K562 (cell line): ENCODE results near the gene SLC5A2. TPM values are rescaled to one million over a fixed set of nuclear protein-coding genes. Genes with fewer than 3 reads are reported as not detected.

Experiments
- ATAC-seq: fragments of 200-7000 bp; cut with Tn5 transposase; 3 replicates; pipeline ENCODE4 v1.9.1; 2020; ENCODE audit warnings: moderate library complexity
- BruUV-seq: library from RNA; stranded (reverse); fragments of 400-500 nt; replicated peaks from 2 replicates; lab custom pipeline; 2021; lab: Mats Ljungman, UMichigan
- CTCF ChIA-PET: fragments of 300-600 bp; formaldehyde crosslinking; extraction: SDS; loops from one replicate; lab custom pipeline; 2021; ENCODE audit warnings: low intra/inter-chr PET ratio; lab: Yijun Ruan, JAX
- POLR2A ChIA-PET: fragments of 300-600, 350-650 bp; sonication (Branson Sonifier 250); formaldehyde crosslinking; extraction: SDS; loops from one replicate; lab custom pipeline; 2021; ENCODE audit warnings: antibody characterized with exemption, inconsistent platforms; lab: Yijun Ruan, JAX
- DNase-seq, 4 experiments: peaks; one replicate each; pipeline versions ENCODE4 v3.0.0 to v3.0.0-alpha.2; 2011 to 2018; ENCODE audit warnings: low spot score in 3 of 4, mixed read lengths in 3 of 4; ENCODE audit errors: extremely low read depth in 1 of 4
- FAIRE-seq: peaks from 2 replicates; lab custom pipeline; 2011; peaks lifted over from hg19 to GRCh38; lab: Jason Lieb, UNC
- H2AFZ ChIP-seq: 2 replicates; pipeline ENCODE4 v1.6.0; 2011; ENCODE audit warnings: low read depth, low read length, control low read depth, inconsistent platforms
- H3K27ac ChIP-seq: fragments of 200-600 bp; 3 replicates; pipeline ENCODE4 v1.8.0; 2011; ENCODE audit warnings: low read depth, mild to moderate bottlenecking, control low read depth, inconsistent platforms, low read length, moderate library complexity, mixed read lengths; ENCODE audit errors: extremely low read depth
- H3K27me3 ChIP-seq, 2 experiments: fragments of 300-600 bp in 1 of 2; 2 replicates in 1 of 2; 3 replicates in 1 of 2; pipeline versions ENCODE4 v1.6.0 to v1.8.0; 2011; ENCODE audit warnings: inconsistent platforms in 2 of 2, low read length in 2 of 2, mild to moderate bottlenecking in 1 of 2, mixed read lengths in 1 of 2, moderate library complexity in 1 of 2; ENCODE audit not compliant: control insufficient read depth in 2 of 2, insufficient read depth in 2 of 2
- H3K36me3 ChIP-seq: fragments of 300-600 bp; 3 replicates; pipeline ENCODE4 v1.8.0; 2011; ENCODE audit warnings: mild to moderate bottlenecking, low read length, inconsistent platforms; ENCODE audit not compliant: control insufficient read depth, insufficient read depth
- H3K4me1 ChIP-seq, 2 experiments: fragments of 200-600 bp in 1 of 2; replicated peaks in 1 of 2; 2 replicates in 1 of 2; 3 replicates in 1 of 2; pipeline versions ENCODE4 v1.5.1 to v1.8.0; 2011; ENCODE audit warnings: inconsistent platforms in 2 of 2, low read length in 2 of 2, mild to moderate bottlenecking in 1 of 2, mixed read lengths in 1 of 2, moderate library complexity in 1 of 2; ENCODE audit not compliant: control insufficient read depth in 2 of 2, insufficient read depth in 2 of 2
- H3K4me2 ChIP-seq: 2 replicates; pipeline ENCODE4 v1.6.1; 2011; ENCODE audit warnings: low read length, control low read depth, inconsistent platforms, mixed read lengths; ENCODE audit not compliant: insufficient read depth
- H3K4me3 ChIP-seq: fragments of 200-600 bp; sonication (generic), shearing (Covaris generic); 2 replicates; pipeline ENCODE4 v1.5.1; 2016; ENCODE audit warnings: control low read depth, inconsistent platforms
- H3K79me2 ChIP-seq: fragments of 200-600 bp; 3 replicates; pipeline ENCODE4 v1.8.0; 2011; ENCODE audit warnings: low read length, inconsistent platforms; ENCODE audit not compliant: control insufficient read depth, insufficient read depth
- H3K9ac ChIP-seq, 2 experiments: 2 replicates each; pipeline versions ENCODE4 v1.6.0 to v1.6.1; 2011; ENCODE audit warnings: low read depth in 2 of 2, low read length in 2 of 2, control low read depth in 1 of 2, inconsistent platforms in 1 of 2, mild to moderate bottlenecking in 1 of 2, mixed read lengths in 1 of 2; ENCODE audit not compliant: insufficient read depth in 1 of 2
- H3K9me1 ChIP-seq: one replicate; pipeline ENCODE4 v1.6.0; 2011; ENCODE audit warnings: inconsistent platforms, mild to moderate bottlenecking, low read length, moderate library complexity; ENCODE audit not compliant: control insufficient read depth, insufficient read depth
- H3K9me3 ChIP-seq: replicated peaks from 2 replicates; pipeline ENCODE4 v1.5.1; 2011; ENCODE audit warnings: low read depth, low read length, inconsistent platforms; ENCODE audit not compliant: control insufficient read depth, insufficient read depth
- H4K20me1 ChIP-seq: replicated peaks from 2 replicates; pipeline ENCODE4 v1.6.1; 2011; ENCODE audit warnings: low read length, inconsistent platforms, mixed read lengths; ENCODE audit not compliant: control insufficient read depth, insufficient read depth
- ARID3A ChIP-seq: IDR thresholded peaks from 2 replicates; pipeline ENCODE4 v1.6.1; 2012; ENCODE audit warnings: low read depth, low read length, improper control_type of control experiment, borderline replicate concordance
- ARID3B ChIP-seq: fragments of 250-450 bp; sonication (Bioruptor Pico); IDR thresholded peaks from 2 replicates; pipeline ENCODE4 v1.4.0; 2020; ENCODE audit warnings: borderline replicate concordance
- BACH1 ChIP-seq: fragments of 200-800 bp; sonication (Bioruptor generic); IDR thresholded peaks from 2 replicates; pipeline ENCODE4 v1.6.1; 2016; ENCODE audit warnings: missing genetic modification characterization, missing compliant biosample characterization
- CEBPB ChIP-seq: fragments of 450-650 bp; IDR thresholded peaks from 2 replicates; pipeline ENCODE4 v1.6.1; 2016; ENCODE audit warnings: missing genetic modification characterization, missing compliant biosample characterization
- GTF2E2 ChIP-seq: fragments of 200-800 bp; sonication (Bioruptor generic); IDR thresholded peaks from 2 replicates; pipeline ENCODE4 v1.6.1; 2016; ENCODE audit warnings: missing genetic modification characterization, missing compliant biosample characterization
- HNRNPL ChIP-seq: fragments of 200-400 bp; formaldehyde crosslinking; IDR thresholded peaks from 2 replicates; pipeline ENCODE4 v1.6.1; 2017; ENCODE audit warnings: low read depth, mild to moderate bottlenecking, low read length
- LCOR ChIP-seq: sonication (generic); formaldehyde crosslinking; IDR thresholded peaks from 2 replicates; pipeline ENCODE4 v1.8.0; 2022; ENCODE audit warnings: mild to moderate bottlenecking, missing genetic modification reagents
- MCM5 ChIP-seq: fragments of 450-650 bp; IDR thresholded peaks from 2 replicates; pipeline ENCODE4 v1.6.1; 2016; ENCODE audit warnings: low read depth
- NCOR1 ChIP-seq: fragments of 450-650 bp; IDR thresholded peaks from 2 replicates; pipeline ENCODE4 v1.6.1; 2016; ENCODE audit warnings: mild to moderate bottlenecking, moderate library complexity
- PBX2 ChIP-seq, 2 experiments: IDR thresholded peaks in 1 of 2; conservative IDR thresholded peaks in 1 of 2; 2 replicates each; pipeline ENCODE4 v1.6.1; 2016; ENCODE audit warnings: low read depth in 2 of 2, mild to moderate bottlenecking in 1 of 2, missing compliant biosample characterization in 1 of 2, missing genetic modification characterization in 1 of 2, moderate library complexity in 1 of 2
- SIX5 ChIP-seq, 2 experiments: IDR thresholded peaks; 2 replicates each; pipeline ENCODE4 v1.6.1; 2011; ENCODE audit warnings: low read length in 2 of 2, borderline replicate concordance in 1 of 2, low read depth in 1 of 2, mild to moderate bottlenecking in 1 of 2, moderate library complexity in 1 of 2; ENCODE audit not compliant: insufficient read depth in 1 of 2
- SPI1 ChIP-seq: IDR thresholded peaks from 2 replicates; pipeline ENCODE4 v1.6.1; 2011; ENCODE audit warnings: low read depth, low read length, control low read depth, borderline replicate concordance
- TSC22D4 ChIP-seq: fragments of 450-650 bp; IDR thresholded peaks from 2 replicates; pipeline ENCODE4 v1.6.1; 2016; ENCODE audit warnings: missing genetic modification characterization, missing biosample characterization, control low read depth
- ZBTB7A ChIP-seq: IDR thresholded peaks from 2 replicates; pipeline ENCODE4 v1.6.1; 2011; ENCODE audit warnings: low read depth, mild to moderate bottlenecking, low read length, moderate library complexity, borderline replicate concordance; ENCODE audit not compliant: control insufficient read depth
- ZNF507 ChIP-seq: conservative IDR thresholded peaks from 2 replicates; pipeline ENCODE4 v1.6.1; 2017; ENCODE audit warnings: missing genetic modification characterization, missing compliant biosample characterization
- WGBS: fragments of 100-300 bp; shearing (Covaris generic); methylation state at CpG from one replicate; pipeline ENCODE4 v1.1.6; 2016; ENCODE audit warnings: low coverage, mixed read lengths; ENCODE audit not compliant: insufficient coverage; ENCODE audit errors: missing lambda C conversion rate; 5-methylcytosine and 5-hydroxymethylcytosine counted together
- in situ Hi-C: fragments of 300-500 bp; cut with MboI; formaldehyde crosslinking; loops from 4 replicates; pipeline ENCODE4 v1.15.0; 2018; ENCODE audit warnings: inconsistent platforms, mixed read lengths
- intact Hi-C: fragments of 100-400 bp; cut with micrococcal nuclease; formaldehyde crosslinking; loops from 2 replicates; pipeline ENCODE4 v1.14.2; 2022
- polyA plus RNA-seq, 8 experiments: library from polyadenylated mRNA; depleted of rRNA in 4 of 8; stranded (reverse) in 5 of 8; unstranded in 3 of 8; fragments of >200 nt; fragmentation: Nextera tagmentation in 2 of 8; fragmentation: Illumina TruSeq in 1 of 8; extraction: Ambion mirVana in 2 of 8; extraction: Trizol in 1 of 8; gene quantifications; 2 replicates each; pipeline versions ENCODE4 v1.2.1 to v1.2.3, GENCODE V29; 2011 to 2014; ENCODE audit warnings: inconsistent platforms in 1 of 8, missing spikeins in 1 of 8
- total RNA-seq, 7 experiments: library from RNA; depleted of rRNA in 6 of 7; stranded (reverse); fragments of >200 nt in 6 of 7; fragmentation: Illumina TruSeq in 2 of 7; extraction: Trizol in 2 of 7; gene quantifications; 2 replicates each; pipeline versions ENCODE4 v1.2.1 to v1.2.3, GENCODE V29; 2011 to 2021; ENCODE audit warnings: low replicate concordance in 1 of 7

Gene SLC5A2
- total and polyA plus RNA-seq, 9 of the 15 experiments (the other 6 are each of a cell fraction or from before 2014, with no cell fraction given) = 0.07 to 2.7 (median 2.2) TPM; not detected in 6

DNA sequence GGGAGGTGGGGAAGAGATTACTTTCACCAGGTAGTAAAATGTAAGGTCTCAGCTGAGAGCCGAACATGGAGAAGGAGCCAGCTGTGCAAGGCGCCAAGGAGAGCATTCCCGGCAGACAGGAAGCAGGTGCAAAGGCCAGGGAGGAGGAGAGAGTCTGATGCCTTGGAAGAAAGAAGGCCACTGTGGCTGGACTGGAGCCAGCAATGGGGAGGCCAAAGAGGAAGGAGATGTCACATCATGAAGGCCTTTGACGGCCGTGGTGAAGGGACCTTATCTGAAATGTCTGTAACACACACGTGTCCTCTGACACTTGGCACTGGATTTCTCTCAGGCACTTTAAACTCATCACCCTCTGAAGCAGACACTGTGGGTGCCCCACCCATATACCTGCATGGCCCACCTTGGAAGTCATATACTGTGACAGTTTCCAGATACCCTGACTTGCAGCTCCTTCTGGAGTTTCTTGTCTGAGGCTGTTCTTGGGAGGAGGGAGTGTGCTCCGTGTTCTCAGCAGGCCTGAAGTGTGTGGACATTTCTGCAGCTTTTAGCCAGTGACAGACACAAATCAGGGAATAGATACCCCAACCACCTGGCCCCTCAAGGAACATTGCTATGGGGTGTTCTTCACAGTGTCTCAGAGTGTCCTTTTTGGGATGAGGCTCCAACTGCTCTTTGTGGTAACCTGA lies 1.9 kb upstream of the SLC5A2 start:
- POLR2A ChIA-PET = interaction anchor here (1.0 to 1.2 kb wide), 2 partner anchors 8 to 20 kb away, joined by 3 read pairs; no protein-coding TSS in a partner anchor
- WGBS = 5% methylated on average over 7 of the region's 7 CpGs
- DNase-seq (peak in 3 of 4 experiments; percentile 27 to 79 (median 66)), FAIRE-seq (peak; percentile 93), ATAC-seq (no peak)
- intact Hi-C loops = no loop called here
- Histone ChIP-seq H3K27me3 (no peaks in the 10 kb centered on the region), H3K9me1 (no peaks in the 10 kb centered on the region), H3K4me3 (no peak overlapping the region), H2AFZ (peak overlapping the region; percentile 60), H3K9ac (no peak overlapping the region), H4K20me1 (no peaks in the 10 kb centered on the region), H3K36me3 (no peaks in the 10 kb centered on the region), H3K4me2 (peak overlapping the region; percentile 5; the same call in 1 of the 2 replicates), H3K79me2 (no peaks in the 10 kb centered on the region), H3K4me1 (peaks cover 28 to 46% of the 10 kb centered on the region in 2 experiments), H3K9me3 (no peaks in the 10 kb centered on the region), H3K27ac (no peak overlapping the region)
- no TSS peak for BruUV-seq
- CTCF ChIA-PET = no interaction called here
- in situ Hi-C loops = no loop called here
- TF ChIP-seq SPI1 (no peak), ARID3A (no peak), BACH1 (tag) (no peak), LCOR (CRISPR knock-in tag) (no peak), CEBPB (tag) (no peak), SIX5 (IDR thresholded peaks at IDR 0.05; ENCODE audit: borderline replicate concordance in 1 of 2, insufficient read depth in 1 of 2, low read depth in 1 of 2, low read length in 2 of 2) (no peak), TSC22D4 (tag) (no peak), GTF2E2 (tag) (no peak), PBX2 (CRISPR knock-in tag; IDR thresholded peaks at IDR 0.05; ENCODE audit: low read depth) (0 out of 2 replicates have a peak, but pooled peaks have one; percentile 7), PBX2 (tag; conservative IDR thresholded peaks at IDR 0.05; ENCODE audit: low read depth) (peak; percentile 79), ZBTB7A (no peak), ARID3B (CRISPR knock-in tag) (no peak), ZNF507 (tag) (no peak), HNRNPL (no peak), NCOR1 (no peak), MCM5 (no peak)
